Ishikawa (cell line): ENCODE measurements around the gene IL6R.

Source experiments
- CREB1 ChIP-seq: IDR thresholded peaks from 2 replicates; pipeline ENCODE4 v1.6.1; 2012; ENCODE audit warnings: low read depth
- FOXM1 ChIP-seq: IDR thresholded peaks from 2 replicates; pipeline ENCODE4 v1.6.1; 2012; ENCODE audit warnings: low read depth, borderline replicate concordance
- NFIC ChIP-seq: IDR thresholded peaks from 2 replicates; pipeline ENCODE4 v1.6.1; 2012
- REST ChIP-seq: IDR thresholded peaks from 2 replicates; pipeline ENCODE4 v1.6.1; 2012; ENCODE audit warnings: low read depth, mild to moderate bottlenecking
- TAF1 ChIP-seq: IDR thresholded peaks from 2 replicates; pipeline ENCODE4 v1.6.1; 2012; ENCODE audit warnings: low read depth, mild to moderate bottlenecking
- ZBTB7A ChIP-seq: IDR thresholded peaks from 2 replicates; pipeline ENCODE4 v1.6.1; 2012; ENCODE audit warnings: low read depth
- TF ChIP-seq, protein P1 (sequence below): IDR thresholded peaks from 2 replicates; pipeline ENCODE4 v1.6.1; 2012

- TF ChIP-seq CREB1 (no peak), ZBTB7A (no peak), TAF1 (no peak), FOXM1 (no peak), NFIC (no peak), REST (no peak)
- TF ChIP-seq, protein P1, sequence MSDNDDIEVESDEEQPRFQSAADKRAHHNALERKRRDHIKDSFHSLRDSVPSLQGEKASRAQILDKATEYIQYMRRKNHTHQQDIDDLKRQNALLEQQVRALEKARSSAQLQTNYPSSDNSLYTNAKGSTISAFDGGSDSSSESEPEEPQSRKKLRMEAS: no peak
Measured at GRCh38 chr1:154471304-154471703, 66.2 kb downstream of the IL6R start.
